ENCODE results near the gene PLPP2.
"Not testable (repeated sequence)": the region's sequence is repeated elsewhere in the genome, so short reads cannot be mapped to it uniquely, and the experiment has no call there.

PLPP2 gene

DNA sequence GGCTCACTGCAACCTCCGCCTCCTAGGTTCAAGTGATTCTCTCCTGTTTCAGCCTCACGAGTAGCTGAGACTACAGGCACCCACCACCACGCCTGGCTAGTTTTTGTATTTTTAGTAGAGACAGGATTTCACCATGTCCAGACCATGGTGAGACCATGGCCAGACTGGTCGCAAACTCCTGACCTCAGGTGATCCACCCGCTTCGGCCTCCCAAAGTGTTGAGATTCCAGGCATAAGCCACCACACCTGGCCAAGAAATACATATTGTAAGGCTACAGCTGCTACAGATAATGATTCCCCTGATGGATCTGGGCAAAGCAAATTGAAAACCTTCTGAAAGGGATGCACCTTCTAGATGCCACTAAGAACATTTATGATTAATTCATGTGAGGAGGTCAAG lies 17.8 kb downstream of the PLPP2 start:
- Mint-ChIP-seq H3K36me3 (no peaks in the 10 kb centered on the region), H3K4me1 (no peaks in the 10 kb centered on the region)
- no peak for ATAC-seq

GRCh38 chr19:271856-272255 lies 19.3 kb downstream of the PLPP2 start:
- Mint-ChIP-seq H3K36me3 (no peaks in the 10 kb centered on the region), H3K9me3 (no peaks in the 10 kb centered on the region), H3K4me3 (no peak overlapping the region), H3K27ac (no peak overlapping the region), H3K4me1 (peaks cover 9% of the 10 kb centered on the region)
- DNase-seq (ENCODE audit: low spot score in 2 of 2) (no peak), ATAC-seq (no peak)

More for the DNA sequence above, 17.8 kb downstream of the PLPP2 start:
- no peak overlapping the region for H3K4me3 Mint-ChIP-seq
- no peaks in the 10 kb centered on the region for H3K9me3 Mint-ChIP-seq
- H3K27ac Mint-ChIP-seq, result no peak overlapping the region
- DNase-seq (ENCODE audit: low spot score in 2 of 2), result no peak

DNA sequence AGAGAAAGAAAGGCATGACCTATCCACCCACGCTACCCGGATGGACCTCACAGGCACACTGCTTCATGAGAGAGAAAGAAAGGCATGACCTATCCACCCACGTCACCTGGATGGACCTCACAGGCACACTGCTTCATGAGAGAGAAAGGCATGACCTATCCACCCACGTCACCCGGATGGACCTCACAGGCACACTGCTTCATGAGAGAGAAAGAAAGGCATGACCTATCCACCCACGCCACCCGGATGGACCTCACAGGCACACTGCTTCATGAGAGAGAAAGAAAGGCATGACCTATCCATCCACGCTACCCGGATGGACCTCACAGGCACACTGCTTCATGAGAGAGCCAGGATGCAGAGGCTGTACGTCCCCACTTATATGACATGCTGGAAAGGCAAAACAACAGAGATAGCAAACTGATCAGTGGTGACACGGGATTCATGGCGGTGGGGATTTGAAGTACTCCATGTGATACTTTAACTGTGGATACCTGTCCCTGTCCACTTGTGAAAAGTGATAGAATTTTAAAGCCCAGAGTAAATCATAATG lies 20.4 kb downstream of the PLPP2 start:
- ATAC-seq; H3K27ac Mint-ChIP-seq; H3K36me3 Mint-ChIP-seq; DNase-seq (ENCODE audit: low spot score in 2 of 2); H3K4me3 Mint-ChIP-seq; H3K9me3 Mint-ChIP-seq: not testable (repeated sequence)
- H3K4me1 Mint-ChIP-seq, result peaks cover 12% of the 10 kb centered on the region

DNA sequence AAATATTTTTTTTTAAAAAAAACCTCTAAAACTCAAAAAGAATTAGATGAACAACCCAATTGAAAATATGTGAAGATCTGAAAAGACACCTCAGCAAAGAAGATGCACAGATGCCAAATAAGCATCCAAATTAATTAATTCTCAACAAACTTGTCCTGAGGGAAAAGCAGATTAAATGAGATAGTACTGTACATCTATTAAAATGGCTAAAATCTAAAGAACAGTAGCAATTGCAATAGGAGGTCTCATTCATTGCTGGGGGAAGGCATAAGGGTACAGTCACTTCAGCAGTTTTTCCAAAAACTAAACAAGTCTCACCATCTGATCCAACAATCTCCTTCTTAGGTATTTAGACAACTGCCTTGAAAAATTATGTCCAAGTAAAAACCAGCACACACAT lies 22.0 kb downstream of the PLPP2 start:
- Mint-ChIP-seq H3K4me3 (no peak overlapping the region), H3K9me3 (no peaks in the 10 kb centered on the region), H3K36me3 (no peaks in the 10 kb centered on the region), H3K27ac (no peak overlapping the region), H3K4me1 (peaks cover 12% of the 10 kb centered on the region)
- DNase-seq (ENCODE audit: low spot score in 2 of 2), result no peak
- no peak for ATAC-seq

GRCh38 chr19:262125-262524 lies 29.1 kb downstream of the PLPP2 start:
- Mint-ChIP-seq H3K9me3 (no peaks in the 10 kb centered on the region), H3K4me1 (peaks cover 13% of the 10 kb centered on the region), H3K36me3 (no peaks in the 10 kb centered on the region), H3K4me3 (no peak overlapping the region), H3K27ac (no peak overlapping the region)
- DNase-seq (ENCODE audit: low spot score in 2 of 2), result no peak
- peak; percentile 60 for ATAC-seq

- ATAC-seq; H3K36me3 Mint-ChIP-seq; H3K9me3 Mint-ChIP-seq; DNase-seq (ENCODE audit: low spot score in 2 of 2); H3K4me3 Mint-ChIP-seq; H3K4me1 Mint-ChIP-seq; H3K27ac Mint-ChIP-seq: not testable (repeated sequence)
Observed at GRCh38 chr19:256804-257203, 34.4 kb downstream of the PLPP2 start.

- ATAC-seq; DNase-seq (ENCODE audit: low spot score in 2 of 2); H3K36me3 Mint-ChIP-seq; H3K27ac Mint-ChIP-seq; H3K4me3 Mint-ChIP-seq; H3K4me1 Mint-ChIP-seq; H3K9me3 Mint-ChIP-seq: not testable (repeated sequence)
Observed at GRCh38 chr19:252421-253186, 38.6 kb downstream of the PLPP2 start.

DNA sequence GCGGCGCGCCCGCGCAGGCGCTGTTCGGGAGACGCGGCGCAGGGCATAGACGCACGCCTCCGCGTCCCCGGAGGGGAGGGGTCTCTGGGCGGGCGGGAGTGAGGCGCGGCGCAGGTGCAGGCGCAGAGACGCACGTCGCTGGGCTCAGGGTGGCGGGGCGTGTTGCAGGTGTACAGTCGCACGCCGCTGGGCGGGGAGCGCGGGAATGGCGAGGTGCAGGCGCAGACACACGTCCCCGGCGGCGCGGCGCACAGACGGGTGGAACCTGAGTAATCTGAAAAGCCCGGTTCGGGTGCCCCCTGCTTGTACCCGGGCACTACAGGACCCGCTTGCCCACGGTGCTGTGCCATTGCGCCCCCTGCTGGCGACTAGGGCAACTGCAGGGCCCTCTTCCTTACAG lies 44.7 kb downstream of the PLPP2 start:
- ATAC-seq (no peak), DNase-seq (ENCODE audit: low spot score in 2 of 2) (peak; percentile 31 to 80)
- H3K36me3 Mint-ChIP-seq, result no peaks in the 10 kb centered on the region
- H3K4me3 Mint-ChIP-seq, result no peak overlapping the region
- H3K9me3 Mint-ChIP-seq, result no peaks in the 10 kb centered on the region
- no peaks in the 10 kb centered on the region for H3K4me1 Mint-ChIP-seq
- H3K27ac Mint-ChIP-seq, result no peak overlapping the region

DNA sequence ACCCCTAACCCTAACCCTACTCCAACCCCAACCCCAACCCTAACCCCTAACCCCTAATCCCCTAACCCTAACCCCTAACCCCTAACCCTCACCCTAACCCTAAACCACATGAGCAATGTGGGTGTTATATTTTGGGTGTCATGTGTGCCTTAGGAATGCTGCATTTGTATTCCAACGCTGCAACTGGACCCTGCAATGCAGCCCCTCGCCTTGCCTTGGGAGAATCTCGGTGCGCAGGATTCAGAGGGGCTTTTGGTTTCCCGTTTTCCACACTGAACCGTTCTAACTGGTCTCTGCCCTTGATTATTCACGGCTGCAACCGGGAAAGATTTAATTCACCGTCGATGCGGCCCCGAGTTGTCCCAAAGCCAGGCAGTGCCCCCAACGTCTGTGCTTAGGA lies 45.3 kb downstream of the PLPP2 start:
- H3K27ac Mint-ChIP-seq; H3K4me1 Mint-ChIP-seq; H3K9me3 Mint-ChIP-seq; H3K4me3 Mint-ChIP-seq; ATAC-seq; DNase-seq (ENCODE audit: low spot score in 2 of 2); H3K36me3 Mint-ChIP-seq: not testable (repeated sequence)

- ATAC-seq, result no peak
- H3K9me3 Mint-ChIP-seq, result no peaks in the 10 kb centered on the region
- H3K4me3 Mint-ChIP-seq, result no peak overlapping the region
- DNase-seq (ENCODE audit: low spot score in 2 of 2), result no peak
- no peak overlapping the region for H3K27ac Mint-ChIP-seq
- H3K36me3 Mint-ChIP-seq, result no peaks in the 10 kb centered on the region
- H3K4me1 Mint-ChIP-seq, result no peaks in the 10 kb centered on the region
Observed at GRCh38 chr19:245457-245856, 45.7 kb downstream of the PLPP2 start.

Data from stimulated activated effector memory CD8-positive, alpha-beta T cell treated with anti-CD3 and anti-CD28 coated beads, Interleukin-12 subunit alpha, Interleukin-12 subunit beta, amount 100 ng/mL, for 72 hours (primary cell).